Globus pallidus (tissue), 1 donor: ENCODE data around the gene ZBTB46.
"Not testable (repeated sequence)": the region's sequence is repeated elsewhere in the genome, so short reads cannot be mapped to it uniquely, and the experiment has no call there.

Experiments
- DNase-seq: peaks from one replicate; pipeline ENCODE4 v3.0.0-alpha.2; 2015; ENCODE audit warnings: low spot score

ZBTB46 gene

GRCh38 chr20:63734946-63735858 lies 95.9 kb downstream of the ZBTB46 start:
- no peak for DNase-seq

DNA sequence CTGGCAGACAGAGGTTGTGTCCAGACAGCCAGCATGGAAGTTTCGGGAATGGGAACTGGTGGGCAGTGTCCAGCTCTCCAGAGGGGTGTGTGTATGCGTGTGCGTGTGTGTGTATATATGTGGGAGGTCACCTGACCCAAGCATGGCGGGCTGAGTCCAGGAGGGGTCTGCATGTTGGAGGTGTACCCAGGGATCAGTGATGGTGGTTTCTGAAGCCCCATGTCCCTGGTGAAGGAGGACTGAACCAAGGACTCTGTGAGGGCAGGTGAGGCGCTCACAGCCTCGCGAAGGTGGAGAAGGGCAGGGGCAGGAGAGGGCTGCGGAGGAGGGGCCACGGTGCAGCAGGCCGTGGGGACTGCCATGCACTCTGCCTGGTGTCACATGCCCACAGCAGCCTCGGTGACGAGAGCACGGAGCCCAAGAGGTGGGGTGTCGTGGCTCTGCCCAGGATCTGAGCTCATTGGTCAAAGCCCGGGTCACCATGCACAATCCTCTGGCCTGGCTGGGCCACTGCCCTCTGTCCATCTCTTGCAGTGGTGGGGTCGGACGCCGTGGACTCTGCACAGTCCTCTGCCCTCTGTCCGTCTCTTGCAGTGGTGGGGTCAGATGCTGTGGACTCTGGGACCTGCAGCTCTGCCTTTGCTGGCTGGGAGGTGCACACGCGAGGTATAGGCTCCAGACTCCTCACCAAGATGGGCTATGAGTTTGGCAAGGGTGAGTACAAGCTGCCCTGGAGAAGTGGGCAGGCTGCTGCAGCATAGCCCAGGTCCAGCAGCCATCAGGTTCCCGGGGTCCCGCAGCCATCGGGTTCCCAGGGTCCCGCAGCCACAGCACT lies 96.7 kb downstream of the ZBTB46 start:
- DNase-seq = no peak

- no peak for DNase-seq
Observed at GRCh38 chr20:63733579-63734081, 97.4 kb downstream of the ZBTB46 start.

DNA sequence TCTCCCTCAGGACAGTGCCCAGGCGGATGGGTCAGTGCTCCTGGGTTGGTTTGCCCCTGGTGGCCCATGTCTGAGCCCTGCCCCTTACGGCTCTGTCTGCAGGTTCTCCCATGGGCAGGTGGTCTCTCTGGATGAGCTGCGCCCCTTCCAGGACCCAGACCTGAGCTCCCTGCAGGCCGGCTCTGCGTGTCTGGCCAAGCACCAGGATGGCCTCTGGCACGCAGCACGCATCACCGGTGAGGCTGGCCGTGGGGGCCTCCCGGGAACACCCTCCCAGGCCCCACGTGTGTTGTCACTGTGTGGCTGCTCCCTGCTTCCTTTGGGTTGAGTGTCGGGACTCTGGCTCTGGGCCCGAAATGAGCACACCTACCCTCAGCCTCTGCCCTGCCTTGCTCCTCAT lies 97.9 kb downstream of the ZBTB46 start:
- no peak for DNase-seq

GRCh38 chr20:63732118-63733095 lies 98.7 kb downstream of the ZBTB46 start:
- DNase-seq = no peak

GRCh38 chr20:63731410-63731809 lies 99.7 kb downstream of the ZBTB46 start:
- no peak for DNase-seq

GRCh38 chr20:63730189-63730733 lies 100.8 kb downstream of the ZBTB46 start:
- not testable (repeated sequence) for DNase-seq

GRCh38 chr20:63722967-63723622 lies 108.0 kb downstream of the ZBTB46 start:
- not testable (repeated sequence) for DNase-seq

GRCh38 chr20:63718996-63719395 lies 112.1 kb downstream of the ZBTB46 start:
- no peak for DNase-seq

DNA sequence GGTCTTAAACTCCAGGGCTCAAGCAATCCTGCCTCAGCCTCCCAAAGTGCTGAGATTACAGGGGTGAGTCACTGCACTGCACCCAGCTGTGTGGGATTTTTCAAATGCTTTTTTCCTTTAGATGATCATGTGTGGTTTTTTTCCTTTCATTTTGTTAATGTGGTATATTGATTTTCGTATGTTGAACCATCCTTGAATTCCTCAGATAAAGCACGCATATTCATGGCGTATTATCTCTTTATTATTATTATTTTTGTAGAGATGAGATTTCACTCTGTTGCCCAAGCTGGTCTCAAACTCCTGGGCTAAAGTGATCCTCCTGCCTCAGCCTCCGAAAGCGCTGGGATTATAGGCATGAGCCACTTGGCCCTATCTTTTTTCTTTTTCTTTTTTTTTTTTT lies 116.2 kb downstream of the ZBTB46 start:
- DNase-seq = no peak

DNA sequence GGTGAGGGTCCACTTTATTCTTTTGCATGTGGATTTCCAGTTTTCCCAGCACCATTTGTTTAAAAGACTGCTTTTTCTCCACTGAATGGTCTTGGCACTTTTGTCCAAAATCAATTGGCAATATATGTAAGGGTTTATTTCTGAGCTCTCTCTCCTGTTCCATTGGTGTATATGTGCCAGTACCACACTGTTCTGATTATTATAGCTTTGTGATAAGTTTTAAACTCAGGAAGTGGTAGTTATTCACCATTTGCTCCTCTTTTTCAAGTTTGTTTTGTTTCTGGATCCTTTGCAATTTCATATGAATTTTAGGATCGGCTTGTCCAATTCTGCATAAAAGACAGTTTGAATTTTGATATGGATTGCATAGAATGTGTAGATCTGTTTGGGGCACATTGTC lies 118.9 kb downstream of the ZBTB46 start:
- DNase-seq = no peak

DNA sequence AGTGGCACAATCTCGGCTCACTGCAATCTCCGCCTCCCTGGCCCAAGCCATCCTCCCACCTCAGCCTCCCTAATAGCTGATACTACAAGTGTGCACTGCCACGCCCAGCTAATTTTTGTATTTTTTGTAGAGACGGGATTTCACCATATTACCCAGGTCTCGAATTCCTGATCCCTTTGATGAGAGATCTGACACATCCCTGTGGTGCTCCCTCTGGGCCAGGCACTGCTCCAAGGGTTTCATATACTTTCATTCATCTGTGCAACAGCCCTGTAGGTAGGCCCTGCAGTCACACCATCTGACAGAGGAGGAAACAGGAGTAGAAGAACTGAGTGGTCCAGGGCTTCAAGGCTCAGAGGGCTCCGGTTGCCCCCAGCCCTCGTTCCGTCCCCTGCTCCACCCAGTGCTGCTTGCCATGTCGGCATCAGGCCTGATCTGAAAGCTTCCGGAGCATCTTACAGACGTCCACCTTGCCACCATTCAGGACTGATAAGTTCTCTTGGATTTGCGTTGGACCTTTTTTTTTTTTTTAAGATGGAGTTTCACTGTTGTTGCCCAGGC lies 119.9 kb downstream of the ZBTB46 start:
- DNase-seq = no peak

- no peak for DNase-seq
Observed at GRCh38 chr20:63709149-63709527, 121.9 kb downstream of the ZBTB46 start.

DNA sequence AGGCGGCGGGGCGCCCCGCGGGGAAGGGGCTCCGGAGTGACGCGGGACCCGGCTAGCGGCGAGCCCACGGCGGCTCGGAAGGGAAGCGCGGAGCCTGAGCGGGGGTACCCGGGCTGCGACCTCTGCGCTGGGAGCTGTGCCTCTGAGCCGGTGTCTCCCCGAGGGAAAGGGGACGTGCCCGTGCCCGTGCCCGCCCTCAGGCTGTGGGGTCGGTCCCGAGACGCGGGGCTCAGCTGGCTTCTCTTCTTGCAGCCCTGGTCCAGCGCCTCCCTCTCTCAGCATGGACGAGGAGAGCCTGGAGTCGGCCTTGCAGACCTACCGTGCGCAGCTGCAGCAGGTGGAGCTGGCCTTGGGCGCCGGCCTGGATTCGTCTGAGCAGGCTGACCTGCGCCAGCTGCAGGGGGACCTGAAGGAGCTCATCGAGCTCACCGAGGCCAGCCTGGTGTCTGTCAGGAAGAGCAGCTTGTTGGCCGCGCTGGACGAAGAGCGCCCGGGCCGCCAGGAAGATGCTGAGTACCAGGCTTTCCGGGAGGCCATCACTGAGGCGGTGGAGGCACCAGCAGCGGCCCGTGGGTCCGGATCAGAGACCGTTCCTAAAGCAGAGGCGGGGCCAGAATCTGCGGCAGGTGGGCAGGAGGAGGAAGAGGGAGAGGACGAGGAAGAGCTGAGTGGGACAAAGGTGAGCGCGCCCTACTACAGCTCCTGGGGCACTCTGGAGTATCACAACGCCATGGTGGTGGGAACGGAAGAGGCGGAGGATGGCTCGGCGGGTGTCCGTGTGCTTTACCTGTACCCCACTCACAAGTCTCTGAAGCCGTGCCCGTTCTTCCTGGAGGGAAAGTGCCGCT lies 122.5 kb downstream of the ZBTB46 start:
- DNase-seq = no peak

GRCh38 chr20:63707558-63708300 lies 123.3 kb downstream of the ZBTB46 start, which contains the start of the genes ARFRP1 and ZGPAT:
Gene ARFRP1, minus strand, starts transcription at chr20:63707976. Its CDS starts 885 bp downstream, at chr20:63707091.
Gene ZGPAT, plus strand, starts transcription at chr20:63708039. Its CDS starts 542 bp downstream, at chr20:63708581.
- peak; percentile 85 for DNase-seq

DNA sequence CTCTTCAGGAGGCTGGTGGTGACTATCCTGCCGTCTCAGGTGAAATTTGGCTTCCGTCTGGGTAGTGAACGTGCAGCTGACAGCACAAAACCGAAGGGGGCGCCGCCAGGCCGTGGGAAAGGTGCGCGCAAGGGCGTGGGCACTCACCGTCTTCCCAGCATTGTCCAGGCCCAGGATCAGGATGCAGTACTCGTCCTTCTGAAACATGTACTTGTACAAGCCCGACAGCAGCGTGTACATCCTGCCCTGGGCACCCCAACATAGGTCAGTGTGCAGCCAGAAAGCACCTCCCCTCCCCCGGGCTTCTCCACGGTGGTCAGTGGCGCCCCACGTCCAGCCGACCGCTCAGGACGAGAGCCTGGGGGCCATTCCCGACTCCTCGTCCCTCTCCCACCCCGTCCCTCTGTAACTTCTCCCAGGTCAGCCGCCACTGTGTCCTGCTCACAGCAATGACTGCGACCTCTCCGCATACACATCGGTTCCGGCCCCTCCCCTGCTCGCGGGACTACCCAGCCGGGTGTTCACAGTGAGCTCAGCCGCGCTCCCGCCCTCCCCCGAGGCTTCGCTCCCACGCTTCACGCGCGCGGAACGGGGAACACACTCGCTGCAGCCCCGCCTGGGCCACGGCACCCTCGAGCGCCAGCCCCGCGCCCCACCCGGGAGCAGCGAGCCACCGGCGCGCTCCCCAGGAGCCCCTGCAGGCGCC lies 124.1 kb downstream of the ZBTB46 start:
- no peak for DNase-seq

- DNase-seq = no peak
Observed at GRCh38 chr20:63706027-63706695, 124.9 kb downstream of the ZBTB46 start.
